Uterus (tissue), 4 donors: ENCODE results near the gene STRADA. TPM values are rescaled to one million over a fixed set of nuclear protein-coding genes. Genes with fewer than 3 reads are reported as not detected.

Experiments used
- DNase-seq, 2 donors: peaks; one replicate each; pipeline ENCODE4 v3.0.0-alpha.2; 2019 to 2020
- H3K27ac ChIP-seq, 2 donors: fragments of 200-600 bp; sonication (generic); 1 replicate in 1 of 2; 2 replicates in 1 of 2; pipeline ENCODE4 v1.5.1; 2016 to 2018
- H3K27me3 ChIP-seq, 2 donors: fragments of 200-600 bp; sonication (generic); one replicate each; pipeline ENCODE4 v1.5.1; 2018 to 2019; ENCODE audit warnings: control low read depth in 1 of 2
- H3K36me3 ChIP-seq, 2 donors: fragments of 200-600 bp; sonication (generic); one replicate each; pipeline ENCODE4 v1.5.1; 2019; ENCODE audit warnings: control low read depth in 1 of 2
- H3K4me1 ChIP-seq, 2 donors: fragments of 200-600 bp; sonication (generic); one replicate each; pipeline ENCODE4 v1.5.1; 2018 to 2019; ENCODE audit warnings: control low read depth in 1 of 2
- H3K4me3 ChIP-seq, 2 donors: fragments of 200-600 bp; sonication (generic); 1 replicate in 1 of 2; 2 replicates in 1 of 2; pipeline ENCODE4 v1.5.1; 2018 to 2019; ENCODE audit warnings: mild to moderate bottlenecking in 1 of 2
- H3K9me3 ChIP-seq, 2 donors: fragments of 200-600 bp; sonication (generic); one replicate each; pipeline ENCODE4 v1.5.1; 2019; ENCODE audit warnings: control low read depth in 1 of 2
- POLR2A ChIP-seq, 2 donors: fragments of 450-650 bp; IDR thresholded peaks; one replicate each; pipeline ENCODE4 v1.6.1; 2016; ENCODE audit warnings: antibody characterized with exemption in 2 of 2, mild to moderate bottlenecking in 1 of 2, moderate library complexity in 1 of 2
- intact Hi-C: fragments of 100-400 bp; cut with DNase I; formaldehyde crosslinking; loops from one replicate; pipeline ENCODE4 v1.15.1; 2023; ENCODE audit warnings: low total_unique reads
- total RNA-seq, 4 donors: library from RNA; depleted of rRNA in 3 of 4; stranded (reverse); fragments of >200 nt in 3 of 4; gene quantifications; one replicate each; pipeline versions ENCODE4 v1.1.0 to v1.2.4, GENCODE V29; 2014 to 2023
- TF ChIP-seq, protein P1 (sequence below), 4 experiments: fragments of 200-600 bp in 2 of 4; fragments of 450-650 bp in 2 of 4; sonication (generic) in 2 of 4; IDR thresholded peaks; one replicate each; pipeline ENCODE4 v1.5.1; 2016 to 2019; ENCODE audit warnings: antibody characterized with exemption in 4 of 4, mild to moderate bottlenecking in 2 of 4, moderate library complexity in 1 of 4
- donor health status: DM: yes; HTN: yes; CAD: no.

STRADA gene
- total RNA-seq, 4 donors from 2014 or later, result 14.1 to 60.9 (median 27.9) TPM

- H3K9me3 ChIP-seq, result no peaks in the 10 kb centered on the region
- H3K4me3 ChIP-seq, result no peak overlapping the region
- no peak for TF ChIP-seq POLR2A (IDR thresholded peaks at IDR 0.05)
- TF ChIP-seq, protein P1, sequence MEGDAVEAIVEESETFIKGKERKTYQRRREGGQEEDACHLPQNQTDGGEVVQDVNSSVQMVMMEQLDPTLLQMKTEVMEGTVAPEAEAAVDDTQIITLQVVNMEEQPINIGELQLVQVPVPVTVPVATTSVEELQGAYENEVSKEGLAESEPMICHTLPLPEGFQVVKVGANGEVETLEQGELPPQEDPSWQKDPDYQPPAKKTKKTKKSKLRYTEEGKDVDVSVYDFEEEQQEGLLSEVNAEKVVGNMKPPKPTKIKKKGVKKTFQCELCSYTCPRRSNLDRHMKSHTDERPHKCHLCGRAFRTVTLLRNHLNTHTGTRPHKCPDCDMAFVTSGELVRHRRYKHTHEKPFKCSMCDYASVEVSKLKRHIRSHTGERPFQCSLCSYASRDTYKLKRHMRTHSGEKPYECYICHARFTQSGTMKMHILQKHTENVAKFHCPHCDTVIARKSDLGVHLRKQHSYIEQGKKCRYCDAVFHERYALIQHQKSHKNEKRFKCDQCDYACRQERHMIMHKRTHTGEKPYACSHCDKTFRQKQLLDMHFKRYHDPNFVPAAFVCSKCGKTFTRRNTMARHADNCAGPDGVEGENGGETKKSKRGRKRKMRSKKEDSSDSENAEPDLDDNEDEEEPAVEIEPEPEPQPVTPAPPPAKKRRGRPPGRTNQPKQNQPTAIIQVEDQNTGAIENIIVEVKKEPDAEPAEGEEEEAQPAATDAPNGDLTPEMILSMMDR (IDR thresholded peaks at IDR 0.05), result no peak
- DNase-seq, result no peak
- H3K36me3 ChIP-seq, result no peaks in the 10 kb centered on the region
- H3K4me1 ChIP-seq, result peaks cover 6 to 11% of the 10 kb centered on the region in 2 donors
- no peak overlapping the region for H3K27ac ChIP-seq
- no peaks in the 10 kb centered on the region for H3K27me3 ChIP-seq
- intact Hi-C loops, result no loop called here
These were observed 62.4 kb downstream of the STRADA start for GRCh38 chr17:63679214-63679613.

GRCh38 chr17:63676584-63676983, 65.0 kb downstream of the STRADA start:
- Histone ChIP-seq H3K36me3 (no peaks in the 10 kb centered on the region), H3K9me3 (no peaks in the 10 kb centered on the region), H3K4me1 (peaks cover 0 to 11% of the 10 kb centered on the region in 2 donors), H3K27ac (no peak overlapping the region), H3K27me3 (no peaks in the 10 kb centered on the region), H3K4me3 (no peak overlapping the region)
- no peak for DNase-seq
- no peak for TF ChIP-seq POLR2A (IDR thresholded peaks at IDR 0.05)
- TF ChIP-seq, protein P1 (IDR thresholded peaks at IDR 0.05), result no peak
- intact Hi-C loops, result no loop called here

- Histone ChIP-seq H3K4me3 (no peak overlapping the region), H3K36me3 (no peaks in the 10 kb centered on the region), H3K4me1 (peaks cover 0 to 11% of the 10 kb centered on the region in 2 donors), H3K27ac (peak overlapping the region; percentile 65 to 79), H3K27me3 (no peaks in the 10 kb centered on the region), H3K9me3 (no peaks in the 10 kb centered on the region)
- TF ChIP-seq POLR2A (IDR thresholded peaks at IDR 0.05), result no peak
- TF ChIP-seq, protein P1 (IDR thresholded peaks at IDR 0.05), result no peak
- peak; percentile 67 to 84 for DNase-seq
- intact Hi-C loops, result no loop called here
These were observed 65.7 kb downstream of the STRADA start for GRCh38 chr17:63675607-63676546.

GRCh38 chr17:63675231-63675606, 66.4 kb downstream of the STRADA start:
- intact Hi-C loops, result no loop called here
- no peak overlapping the region for H3K4me3 ChIP-seq

GRCh38 chr17:63672856-63673255, 68.7 kb downstream of the STRADA start:
- no peaks in the 10 kb centered on the region for H3K36me3 ChIP-seq
- peaks cover 0 to 11% of the 10 kb centered on the region in 2 donors for H3K4me1 ChIP-seq
- no peak for TF ChIP-seq POLR2A (IDR thresholded peaks at IDR 0.05)
- TF ChIP-seq, protein P1 (IDR thresholded peaks at IDR 0.05), result no peak
- H3K4me3 ChIP-seq, result no peak overlapping the region
- H3K27ac ChIP-seq, result no peak overlapping the region
- H3K9me3 ChIP-seq, result no peaks in the 10 kb centered on the region
- no peaks in the 10 kb centered on the region for H3K27me3 ChIP-seq
- DNase-seq, result no peak
- intact Hi-C loops, result no loop called here

More at GRCh38 chr17:63675231-63675606, 66.4 kb downstream of the STRADA start:
- H3K36me3 ChIP-seq, result no peaks in the 10 kb centered on the region
- no peak for DNase-seq
- H3K27ac ChIP-seq, result peak overlapping the region; percentile 65 to 79
- H3K4me1 ChIP-seq, result peaks cover 0 to 11% of the 10 kb centered on the region in 2 donors
- TF ChIP-seq, protein P1 (IDR thresholded peaks at IDR 0.05), result no peak
- TF ChIP-seq POLR2A (IDR thresholded peaks at IDR 0.05), result no peak
- no peaks in the 10 kb centered on the region for H3K9me3 ChIP-seq
- no peaks in the 10 kb centered on the region for H3K27me3 ChIP-seq
